Right renal pelvis (tissue), 4 donors: Measurements from ENCODE around the gene BRINP2. TPM values are rescaled to one million over a fixed set of nuclear protein-coding genes. Genes with fewer than 3 reads are reported as not detected.

Source experiments
- DNase-seq, 4 donors: peaks; one replicate each; pipeline ENCODE4 v3.0.0-alpha.2; 2013; ENCODE audit warnings: low read depth in 4 of 4, low spot score in 3 of 4, missing footprints in 1 of 4
- polyA plus RNA-seq, 4 donors: library from polyadenylated mRNA; unstranded; fragments of 120-200 nt; gene quantifications; one replicate each; pipeline ENCODE4 v1.2.1, GENCODE V29; 2013; ENCODE audit not compliant: insufficient read length in 4 of 4

Gene BRINP2
- polyA plus RNA-seq, 4 donors = 0.07 to 0.44 (median 0.33) TPM

- DNase-seq = no peak
Observed at GRCh38 chr1:177211231-177211630, 40.5 kb downstream of the BRINP2 start.

- DNase-seq = no peak
Observed at GRCh38 chr1:177216587-177217202, 45.9 kb downstream of the BRINP2 start.

- no peak for DNase-seq
Observed at GRCh38 chr1:177219554-177220458, 49.0 kb downstream of the BRINP2 start.

DNA sequence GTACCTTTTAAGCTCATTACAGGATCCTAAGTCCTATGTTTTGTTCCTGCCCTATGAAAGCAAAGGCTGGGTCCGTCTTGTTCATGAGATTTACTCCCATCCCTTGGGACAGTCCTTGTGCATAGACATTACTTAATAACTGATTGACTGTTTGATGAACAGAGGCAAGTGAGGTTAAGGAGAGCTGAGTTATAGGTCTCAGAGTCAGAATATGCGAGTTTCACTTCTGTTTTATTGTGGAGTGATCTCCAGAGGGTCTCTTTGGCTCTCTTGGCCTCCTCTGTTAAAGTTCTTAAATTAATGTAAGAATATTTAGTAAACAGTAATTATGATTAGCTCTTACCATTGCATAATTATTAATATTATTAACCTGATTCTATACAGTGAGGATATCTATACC lies 52.6 kb downstream of the BRINP2 start:
- DNase-seq = no peak

DNA sequence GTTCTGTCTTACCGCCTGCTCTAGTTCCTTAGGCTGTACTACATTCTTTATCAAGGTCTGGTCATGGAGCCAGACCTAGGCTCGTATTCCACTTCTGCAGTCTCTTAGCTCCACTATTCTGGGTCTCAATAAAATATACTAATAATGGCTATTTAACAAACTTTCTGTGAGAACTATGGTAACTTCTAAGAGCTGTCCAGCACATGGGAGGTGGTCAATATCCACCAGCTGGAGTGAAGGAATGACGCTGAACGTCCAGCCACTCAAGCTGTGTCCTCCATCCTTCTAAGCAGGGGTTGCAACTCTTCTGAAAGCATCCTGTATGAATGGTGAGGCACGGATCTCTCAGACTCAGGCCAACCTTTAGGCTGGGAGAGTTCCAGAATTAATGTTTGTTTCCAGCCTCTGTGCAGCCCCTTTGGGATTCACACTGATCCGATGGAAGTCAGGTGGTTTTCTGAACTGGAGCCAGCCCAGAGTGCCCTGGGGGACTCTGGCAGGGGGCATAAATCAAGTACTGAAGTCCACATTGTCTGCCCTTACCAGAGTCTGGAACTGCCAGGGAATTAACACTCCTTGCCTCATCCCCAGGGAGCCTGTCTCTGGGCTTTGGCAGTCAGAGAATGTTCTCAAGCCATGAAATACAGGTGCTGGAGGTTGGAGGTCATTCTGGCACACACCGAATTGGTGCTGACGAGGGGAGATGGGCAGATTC lies 57.4 kb downstream of the BRINP2 start:
- no peak for DNase-seq

GRCh38 chr1:177228693-177229065 lies 57.9 kb downstream of the BRINP2 start:
- no peak for DNase-seq

DNA sequence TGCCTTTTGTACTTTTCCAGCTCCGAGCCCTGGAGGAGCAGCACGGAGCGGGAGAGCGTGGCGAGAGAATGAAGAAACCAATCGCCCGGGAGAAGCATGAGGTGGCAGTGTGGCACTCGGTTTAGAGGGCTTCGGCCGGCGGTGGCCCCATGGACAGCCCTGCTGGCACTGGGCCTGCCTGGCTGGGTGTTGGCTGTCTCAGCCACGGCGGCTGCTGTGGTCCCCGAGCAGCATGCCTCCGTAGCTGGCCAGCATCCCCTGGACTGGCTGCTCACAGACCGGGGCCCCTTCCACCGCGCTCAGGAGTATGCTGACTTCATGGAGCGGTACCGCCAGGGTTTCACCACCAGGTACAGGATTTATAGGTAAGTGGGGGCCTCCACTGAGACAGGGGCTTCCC lies 59.0 kb downstream of the BRINP2 start:
- DNase-seq = no peak

- DNase-seq = no peak
Observed at GRCh38 chr1:177230228-177231016, 59.7 kb downstream of the BRINP2 start.

DNA sequence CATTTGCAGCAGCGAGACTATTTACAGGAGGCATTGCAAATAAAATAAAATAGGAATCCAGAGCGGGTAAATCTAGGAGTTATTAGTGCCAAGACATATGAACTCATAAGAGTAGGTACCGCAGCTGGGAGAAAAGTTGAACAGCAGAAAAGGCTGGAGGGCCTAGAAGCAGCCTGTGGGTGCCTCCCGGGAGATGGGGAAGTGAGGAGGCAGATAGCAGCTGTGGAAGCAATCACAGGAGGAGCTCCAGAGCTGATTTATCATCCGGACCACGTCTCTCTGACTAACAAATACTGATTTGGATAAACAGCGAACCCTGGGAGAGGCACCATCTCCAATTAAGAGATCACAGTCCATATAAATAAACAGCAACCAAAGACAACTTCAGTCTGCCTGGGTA lies 64.6 kb downstream of the BRINP2 start:
- no peak for DNase-seq

DNA sequence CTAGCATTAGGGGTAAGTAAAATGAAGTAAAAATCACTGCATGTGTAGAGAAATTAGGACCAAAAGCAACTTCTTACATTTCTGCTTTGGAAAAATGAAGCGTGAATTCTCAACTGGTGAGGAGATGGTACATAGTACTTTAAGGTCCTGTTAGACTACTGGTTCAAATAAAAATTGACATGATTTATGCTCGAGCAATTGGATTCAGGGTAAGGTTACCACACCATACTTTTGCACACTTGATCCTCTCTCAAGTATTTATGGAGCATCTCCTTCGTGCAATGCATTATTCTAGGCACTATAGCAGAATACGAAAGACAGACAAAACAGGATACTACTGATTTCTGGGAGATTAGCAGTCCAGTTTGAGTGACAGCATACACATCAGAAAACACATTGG lies 66.2 kb downstream of the BRINP2 start:
- no peak for DNase-seq

- DNase-seq = no peak
Observed at GRCh38 chr1:177238967-177239366, 68.2 kb downstream of the BRINP2 start.

DNA sequence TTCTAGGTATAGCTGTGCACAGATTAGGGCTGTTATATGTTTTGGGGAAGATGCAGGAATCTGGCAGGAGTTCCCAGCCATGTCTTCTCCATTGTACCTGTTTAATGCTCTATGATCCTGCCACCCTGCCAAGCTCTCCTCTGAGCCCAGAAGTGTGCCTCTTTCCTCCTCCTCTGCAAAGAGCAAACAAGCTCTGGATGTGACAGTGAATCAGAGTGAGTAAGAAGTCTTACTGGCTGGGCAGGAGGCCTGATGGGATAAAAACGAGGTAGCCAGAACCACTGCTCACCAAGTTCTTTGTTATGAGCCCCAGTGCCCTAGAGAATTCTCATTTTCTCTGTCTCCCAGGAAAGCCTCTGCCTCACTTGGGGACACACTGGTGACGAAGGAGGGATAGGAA lies 69.0 kb downstream of the BRINP2 start:
- DNase-seq = no peak

DNA sequence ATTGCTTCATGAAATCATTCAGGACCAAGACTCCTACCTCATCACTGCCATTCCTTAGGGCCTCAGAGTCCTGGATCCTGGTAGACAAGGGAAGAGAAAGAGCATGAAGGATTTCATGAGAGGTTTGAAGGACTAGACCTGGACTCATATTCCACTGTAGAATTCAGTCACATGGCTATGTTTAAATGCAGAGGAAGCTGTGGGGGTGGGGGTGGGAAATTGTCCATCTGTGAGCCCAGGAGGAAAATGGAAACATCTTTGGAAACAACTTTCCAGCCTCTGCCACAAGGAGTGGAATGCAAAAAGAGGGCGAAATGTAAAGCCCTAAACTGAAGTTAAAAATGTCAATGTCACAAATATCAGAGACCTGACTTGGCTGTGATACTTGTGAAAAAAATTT lies 73.0 kb downstream of the BRINP2 start:
- no peak for DNase-seq

GRCh38 chr1:177246710-177247580 lies 76.2 kb downstream of the BRINP2 start:
- no peak for DNase-seq

DNA sequence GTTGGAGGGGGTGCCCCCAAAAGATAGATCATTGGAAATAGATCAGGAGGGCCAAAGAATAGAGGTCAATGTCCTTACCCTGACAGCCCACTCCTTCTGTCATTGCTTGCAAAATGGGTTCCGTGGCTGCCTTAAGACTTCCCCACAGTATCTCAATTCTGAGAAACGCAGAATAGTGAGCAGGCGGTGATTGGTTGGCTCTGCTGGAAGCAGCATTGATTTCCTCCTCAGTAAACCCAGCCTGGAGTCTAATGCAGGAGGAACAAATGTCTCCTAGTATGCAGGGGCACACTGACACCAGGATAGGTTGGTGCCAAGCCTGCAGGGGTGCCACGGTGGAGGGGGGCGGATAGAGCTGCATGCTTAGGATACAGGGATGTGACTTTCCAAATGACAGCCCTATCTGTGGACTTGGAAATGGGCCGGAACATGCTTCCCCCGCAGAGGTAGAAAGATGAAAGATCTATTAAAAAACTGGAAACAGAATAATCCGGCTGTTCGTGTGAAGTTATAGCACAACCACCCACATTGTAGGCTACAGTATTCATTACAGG lies 76.9 kb downstream of the BRINP2 start:
- no peak for DNase-seq

GRCh38 chr1:177248258-177248657 lies 77.5 kb downstream of the BRINP2 start:
- DNase-seq = no peak

DNA sequence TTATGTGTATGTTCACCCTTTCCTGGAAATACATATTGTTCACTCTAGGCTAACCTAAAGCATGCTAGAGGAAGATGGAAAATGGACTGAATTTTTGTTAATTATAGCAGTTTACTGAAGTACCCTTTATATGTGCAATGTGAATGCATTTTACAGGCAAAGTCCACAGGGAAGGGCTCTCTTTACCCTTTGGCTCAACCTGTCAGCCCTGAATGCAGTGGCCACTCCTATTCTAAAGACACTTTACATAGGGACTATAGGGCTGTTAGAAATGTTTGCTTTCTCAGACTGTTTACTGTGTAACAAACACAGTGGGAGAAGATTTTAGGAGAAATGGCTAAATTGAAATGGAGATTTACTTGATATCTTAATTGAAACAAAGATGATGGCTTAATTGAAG lies 78.5 kb downstream of the BRINP2 start:
- DNase-seq = no peak

- no peak for DNase-seq
Observed at GRCh38 chr1:177252877-177253276, 82.1 kb downstream of the BRINP2 start.

DNA sequence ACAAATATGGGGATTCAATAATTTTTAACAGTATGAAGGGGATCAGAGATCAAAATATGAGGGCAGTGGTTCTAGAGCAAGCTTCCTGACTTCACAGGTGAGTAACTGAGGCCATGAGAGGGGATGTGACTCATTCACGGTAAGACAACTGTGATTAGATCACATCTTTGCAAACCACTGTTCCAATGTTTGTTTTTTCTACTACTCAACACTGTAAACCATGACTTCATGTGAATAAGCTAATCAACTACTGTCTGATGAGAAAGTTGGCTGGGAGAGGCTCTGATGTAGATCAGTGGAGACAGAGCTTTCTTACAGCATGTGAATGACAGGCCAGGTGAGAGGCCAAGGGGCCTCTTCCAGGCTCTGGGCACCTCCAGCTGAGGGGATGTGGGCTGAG lies 84.7 kb downstream of the BRINP2 start:
- DNase-seq = no peak
